Uterus (tissue), 4 donors: ENCODE results near the gene ANKRD36. TPM values are rescaled to one million over a fixed set of nuclear protein-coding genes. Genes with fewer than 3 reads are reported as not detected.
"Not testable (repeated sequence)": the region's sequence is repeated elsewhere in the genome, so short reads cannot be mapped to it uniquely, and the experiment has no call there.

Experiments
- DNase-seq, 2 donors: peaks; one replicate each; pipeline ENCODE4 v3.0.0-alpha.2; 2019 to 2020
- H3K27ac ChIP-seq, 2 donors: fragments of 200-600 bp; sonication (generic); 1 replicate in 1 of 2; 2 replicates in 1 of 2; pipeline ENCODE4 v1.5.1; 2016 to 2018
- H3K27me3 ChIP-seq, 2 donors: fragments of 200-600 bp; sonication (generic); one replicate each; pipeline ENCODE4 v1.5.1; 2018 to 2019; ENCODE audit warnings: control low read depth in 1 of 2
- H3K36me3 ChIP-seq, 2 donors: fragments of 200-600 bp; sonication (generic); one replicate each; pipeline ENCODE4 v1.5.1; 2019; ENCODE audit warnings: control low read depth in 1 of 2
- H3K4me1 ChIP-seq, 2 donors: fragments of 200-600 bp; sonication (generic); one replicate each; pipeline ENCODE4 v1.5.1; 2018 to 2019; ENCODE audit warnings: control low read depth in 1 of 2
- H3K4me3 ChIP-seq, 2 donors: fragments of 200-600 bp; sonication (generic); 1 replicate in 1 of 2; 2 replicates in 1 of 2; pipeline ENCODE4 v1.5.1; 2018 to 2019; ENCODE audit warnings: mild to moderate bottlenecking in 1 of 2
- H3K9me3 ChIP-seq, 2 donors: fragments of 200-600 bp; sonication (generic); one replicate each; pipeline ENCODE4 v1.5.1; 2019; ENCODE audit warnings: control low read depth in 1 of 2
- CTCF ChIP-seq, 4 experiments: fragments of 200-600 bp in 2 of 4; fragments of 450-650 bp in 2 of 4; sonication (generic) in 2 of 4; IDR thresholded peaks; one replicate each; pipeline ENCODE4 v1.5.1; 2016 to 2019; ENCODE audit warnings: antibody characterized with exemption in 4 of 4, mild to moderate bottlenecking in 2 of 4, moderate library complexity in 1 of 4
- POLR2A ChIP-seq, 2 donors: fragments of 450-650 bp; IDR thresholded peaks; one replicate each; pipeline ENCODE4 v1.6.1; 2016; ENCODE audit warnings: antibody characterized with exemption in 2 of 2, mild to moderate bottlenecking in 1 of 2, moderate library complexity in 1 of 2
- intact Hi-C: fragments of 100-400 bp; cut with DNase I; formaldehyde crosslinking; loops from one replicate; pipeline ENCODE4 v1.15.1; 2023; ENCODE audit warnings: low total_unique reads
- total RNA-seq, 4 donors: library from RNA; depleted of rRNA in 3 of 4; stranded (reverse); fragments of >200 nt in 3 of 4; gene quantifications; one replicate each; pipeline versions ENCODE4 v1.1.0 to v1.2.4, GENCODE V29; 2014 to 2023
- donor health status: DM: yes; HTN: yes; CAD: no.

ANKRD36 gene
- total RNA-seq, 4 donors from 2014 or later, result 24.3 to 144 (median 61.2) TPM

DNA sequence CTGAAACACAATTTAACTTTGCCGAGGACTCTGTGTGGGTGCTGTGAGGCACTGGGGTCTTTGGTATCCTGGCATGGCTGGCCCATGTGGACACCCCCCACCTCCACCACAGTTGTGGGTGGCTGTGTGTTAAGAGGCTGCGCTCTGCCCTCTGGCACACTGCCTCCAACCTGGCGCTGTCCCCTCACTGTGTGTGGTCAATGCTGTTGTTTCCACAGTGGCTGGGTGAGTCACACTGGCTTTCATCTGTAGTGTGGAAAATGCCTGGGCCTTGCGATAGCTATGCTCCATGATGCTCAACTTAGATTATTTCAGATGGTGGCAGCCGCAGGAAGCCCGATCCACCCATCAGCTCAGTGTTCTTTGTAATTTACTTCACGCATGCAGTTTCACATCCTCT lies 27.9 kb upstream of the ANKRD36 start:
- H3K27ac ChIP-seq, H3K4me1 ChIP-seq, intact Hi-C loops: not testable (repeated sequence)

GRCh38 chr2:97088706-97089105 lies 24.2 kb upstream of the ANKRD36 start:
- H3K4me1 ChIP-seq, H3K27me3 ChIP-seq, intact Hi-C loops, H3K27ac ChIP-seq, H3K4me3 ChIP-seq, H3K9me3 ChIP-seq, H3K36me3 ChIP-seq, DNase-seq: not testable (repeated sequence)

More for the DNA sequence above, 27.9 kb upstream of the ANKRD36 start:
- not testable (repeated sequence) for DNase-seq, H3K4me3 ChIP-seq, H3K27me3 ChIP-seq, H3K36me3 ChIP-seq, H3K9me3 ChIP-seq

DNA sequence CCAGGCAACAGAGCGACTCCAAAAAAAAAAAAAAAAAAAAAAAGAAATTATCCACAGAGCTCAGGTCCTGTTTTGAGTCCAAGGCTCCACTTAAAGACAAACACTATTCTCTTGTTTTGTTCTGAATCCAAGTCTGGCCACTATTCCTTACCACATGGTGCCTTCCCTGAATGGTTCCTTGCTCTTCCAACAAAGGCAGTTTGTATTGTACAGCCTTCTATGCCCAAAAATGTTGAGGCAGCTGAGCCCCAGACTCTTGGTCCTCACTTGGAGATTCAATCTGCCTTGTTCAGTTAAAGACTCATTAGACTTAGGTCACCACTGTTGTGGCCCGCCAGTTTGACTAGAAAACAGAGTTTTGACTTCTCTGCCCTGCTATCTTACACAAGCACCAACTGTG lies 20.0 kb upstream of the ANKRD36 start:
- H3K4me3 ChIP-seq, H3K27me3 ChIP-seq, intact Hi-C loops, DNase-seq, H3K9me3 ChIP-seq, H3K36me3 ChIP-seq, H3K4me1 ChIP-seq, H3K27ac ChIP-seq: not testable (repeated sequence)

GRCh38 chr2:97093983-97094771 lies 18.8 kb upstream of the ANKRD36 start:
- intact Hi-C loops, result not testable (repeated sequence)

GRCh38 chr2:97094772-97095611 lies 18.0 kb upstream of the ANKRD36 start, which contains the start of gene FAHD2B:
Gene FAHD2B (minus strand): TSS chr2:97094882. CDS start chr2:97091706, 3,176 bp downstream.
- H3K36me3 ChIP-seq, H3K27me3 ChIP-seq, intact Hi-C loops, H3K9me3 ChIP-seq, H3K4me1 ChIP-seq: not testable (repeated sequence)
- DNase-seq, result peak; percentile 75 to 86
- peak within 1 kb of the TSS; percentile 35 to 47 for H3K4me3 ChIP-seq
- H3K27ac ChIP-seq, result peak within 1 kb of the TSS; percentile 74 to 90

More at GRCh38 chr2:97093983-97094771, 18.8 kb upstream of the ANKRD36 start:
- not testable (repeated sequence) for H3K9me3 ChIP-seq, H3K36me3 ChIP-seq, H3K27me3 ChIP-seq, DNase-seq, H3K4me3 ChIP-seq, H3K4me1 ChIP-seq
- H3K27ac ChIP-seq, result peak overlapping the region; percentile 21 to 90

DNA sequence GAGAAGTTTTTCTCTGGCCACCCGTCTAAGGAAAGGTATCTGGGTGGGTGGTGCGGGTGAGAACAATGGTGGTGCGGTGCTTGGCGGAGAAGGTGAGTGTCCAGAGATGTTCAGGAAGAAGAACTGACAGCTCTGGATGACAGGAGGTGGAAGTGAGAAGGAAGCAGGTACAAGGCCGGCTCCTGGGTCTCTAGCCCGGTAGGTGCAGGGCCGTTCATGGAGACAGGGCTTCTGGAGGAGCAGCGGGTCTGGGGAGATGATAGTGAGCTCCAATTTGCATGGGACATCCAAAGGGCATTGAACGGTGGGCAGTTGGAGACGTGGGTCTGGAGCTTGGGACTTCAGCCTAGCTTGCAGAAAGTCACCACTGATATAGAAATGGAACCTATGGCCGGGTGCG lies 17.3 kb upstream of the ANKRD36 start:
- H3K27ac ChIP-seq, result peak overlapping the region; percentile 74 to 90
- no peak for TF ChIP-seq POLR2A (IDR thresholded peaks at IDR 0.05)
- TF ChIP-seq CTCF (IDR thresholded peaks at IDR 0.05), result no peak
- no peaks in the 10 kb centered on the region for H3K36me3 ChIP-seq
- H3K9me3 ChIP-seq, result no peaks in the 10 kb centered on the region
- H3K27me3 ChIP-seq, result no peaks in the 10 kb centered on the region
- H3K4me1 ChIP-seq, result peaks cover 0 to 5% of the 10 kb centered on the region in 2 donors
- DNase-seq, result no peak
- peak overlapping the region in 1 of 2 donors; percentile 47 for H3K4me3 ChIP-seq
- intact Hi-C loops, result no loop called here

DNA sequence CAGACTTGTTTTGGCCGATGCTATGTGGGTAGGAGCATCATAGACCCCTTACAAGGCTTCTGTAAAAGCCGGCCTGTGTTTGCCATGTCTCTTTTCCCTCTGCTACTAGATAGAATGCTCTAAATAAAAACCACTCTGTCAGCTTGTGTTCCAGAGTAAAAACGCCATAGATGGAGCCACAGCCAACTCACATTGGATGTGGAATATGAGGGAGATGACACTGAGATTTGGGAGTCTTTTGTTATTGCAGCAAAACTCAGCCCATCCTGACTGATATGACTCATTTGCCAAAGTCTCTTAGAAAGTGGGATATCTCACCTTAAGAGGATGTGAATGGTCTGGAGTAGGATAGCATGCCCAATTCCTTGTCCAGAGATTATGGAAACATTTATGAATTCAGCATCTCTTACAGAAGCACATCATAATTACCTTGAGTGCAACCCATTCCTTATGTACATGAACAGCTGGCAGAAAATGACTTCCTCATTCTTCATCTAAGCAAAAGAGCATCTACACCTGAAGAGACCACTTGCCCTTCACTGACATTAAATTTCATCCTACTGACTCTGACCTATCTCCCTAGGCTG lies 14.1 kb upstream of the ANKRD36 start:
- DNase-seq, intact Hi-C loops, H3K27me3 ChIP-seq, H3K4me3 ChIP-seq, H3K36me3 ChIP-seq, H3K9me3 ChIP-seq, H3K27ac ChIP-seq, H3K4me1 ChIP-seq: not testable (repeated sequence)

DNA sequence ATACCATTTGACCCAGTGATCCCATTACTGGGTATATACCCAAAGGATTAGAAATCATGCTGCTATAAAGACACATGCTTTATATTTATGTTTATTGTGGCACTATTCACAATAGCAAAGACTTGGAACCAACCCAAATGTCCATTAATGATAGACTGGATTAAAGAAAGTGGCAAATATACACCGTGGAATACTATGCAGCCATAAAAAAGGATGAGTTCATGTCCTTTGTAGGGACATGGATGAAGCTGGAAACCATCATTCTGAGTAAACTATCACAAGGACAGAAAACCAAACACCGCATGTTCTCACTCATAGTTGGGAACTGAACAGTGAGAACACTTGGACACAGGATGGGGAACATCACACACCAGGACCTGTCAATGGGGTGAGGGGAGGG lies 6.1 kb upstream of the ANKRD36 start:
- H3K4me1 ChIP-seq, H3K9me3 ChIP-seq, DNase-seq, H3K27ac ChIP-seq, intact Hi-C loops, H3K27me3 ChIP-seq, H3K4me3 ChIP-seq, H3K36me3 ChIP-seq: not testable (repeated sequence)

DNA sequence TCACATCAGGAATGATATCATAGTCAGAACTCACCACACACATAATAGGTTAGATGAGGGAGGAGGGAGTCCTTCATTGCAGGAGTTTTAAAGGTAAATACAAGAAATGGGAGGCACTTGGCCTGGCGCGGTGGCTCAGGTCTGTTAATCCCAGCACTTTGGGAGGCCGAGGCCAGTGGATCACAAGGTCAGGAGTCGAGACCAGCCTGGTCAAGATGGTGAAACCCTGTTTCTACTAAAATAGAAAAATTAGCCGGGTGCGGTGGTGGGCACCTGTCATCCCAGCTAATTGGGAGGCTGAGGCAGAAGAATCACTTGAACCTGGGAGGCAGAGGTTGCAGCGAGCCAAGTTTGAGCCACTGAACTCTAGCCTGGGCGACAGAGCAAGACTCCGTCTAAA lies 1.7 kb upstream of the ANKRD36 start:
- H3K27ac ChIP-seq, H3K9me3 ChIP-seq, H3K27me3 ChIP-seq, H3K36me3 ChIP-seq, H3K4me1 ChIP-seq, H3K4me3 ChIP-seq, DNase-seq, intact Hi-C loops: not testable (repeated sequence)
